GM12864 (cell line): ENCODE results near the gene TNFAIP8L1.

Experiments
- DNase-seq: peaks from one replicate; pipeline ENCODE4 v3.0.0-alpha.2; 2011; ENCODE audit warnings: low read depth
- H3K4me3 ChIP-seq: 2 replicates; pipeline ENCODE4 v1.5.1; 2011; ENCODE audit warnings: mild to moderate bottlenecking, low read depth, low read length, control low read depth
- CTCF ChIP-seq: IDR thresholded peaks from 2 replicates; pipeline ENCODE4 v1.5.1; 2011; ENCODE audit warnings: low read depth, mild to moderate bottlenecking, moderate library complexity, low read length, control low read depth, inconsistent platforms; ENCODE audit errors: missing control alignments

Gene TNFAIP8L1

GRCh38 chr19:4693471-4694121 is 54.3 kb downstream of the TNFAIP8L1 start:
- no peak overlapping the region for H3K4me3 ChIP-seq
- no peak for DNase-seq
- TF ChIP-seq CTCF = no peak

- DNase-seq = no peak
- no peak for TF ChIP-seq CTCF
- H3K4me3 ChIP-seq = no peak overlapping the region
Observed at GRCh38 chr19:4694211-4694987, 55.1 kb downstream of the TNFAIP8L1 start.

DNA sequence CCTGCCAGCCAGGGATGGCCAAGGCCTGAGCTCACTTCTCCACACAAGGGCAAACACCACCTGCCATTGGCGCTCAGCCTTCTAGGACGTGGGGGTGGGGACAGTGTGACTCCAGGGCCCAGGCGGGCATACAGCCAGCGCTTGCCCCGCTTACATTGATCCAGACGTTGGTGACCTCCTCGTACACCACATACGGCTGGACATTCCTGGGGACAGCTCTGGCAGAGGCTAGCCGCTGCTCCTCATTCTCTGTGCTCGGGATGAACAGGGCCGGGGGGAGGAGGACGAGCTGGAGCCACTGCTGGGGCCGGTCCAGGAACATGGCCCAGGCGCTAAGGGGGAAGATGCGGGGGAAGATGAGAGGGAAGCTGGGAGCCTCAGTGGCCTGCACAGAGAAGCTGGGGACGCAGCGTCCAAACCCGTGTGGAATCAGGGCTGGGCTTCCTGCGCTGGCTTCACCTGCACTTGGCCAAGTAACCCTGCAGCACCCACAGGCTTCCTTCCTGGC is 56.0 kb downstream of the TNFAIP8L1 start:
- no peak for DNase-seq
- no peak overlapping the region for H3K4me3 ChIP-seq
- no peak for TF ChIP-seq CTCF

- no peak overlapping the region for H3K4me3 ChIP-seq
- DNase-seq = no peak
- TF ChIP-seq CTCF = no peak
Observed at GRCh38 chr19:4697304-4697703, 58.0 kb downstream of the TNFAIP8L1 start.

DNA sequence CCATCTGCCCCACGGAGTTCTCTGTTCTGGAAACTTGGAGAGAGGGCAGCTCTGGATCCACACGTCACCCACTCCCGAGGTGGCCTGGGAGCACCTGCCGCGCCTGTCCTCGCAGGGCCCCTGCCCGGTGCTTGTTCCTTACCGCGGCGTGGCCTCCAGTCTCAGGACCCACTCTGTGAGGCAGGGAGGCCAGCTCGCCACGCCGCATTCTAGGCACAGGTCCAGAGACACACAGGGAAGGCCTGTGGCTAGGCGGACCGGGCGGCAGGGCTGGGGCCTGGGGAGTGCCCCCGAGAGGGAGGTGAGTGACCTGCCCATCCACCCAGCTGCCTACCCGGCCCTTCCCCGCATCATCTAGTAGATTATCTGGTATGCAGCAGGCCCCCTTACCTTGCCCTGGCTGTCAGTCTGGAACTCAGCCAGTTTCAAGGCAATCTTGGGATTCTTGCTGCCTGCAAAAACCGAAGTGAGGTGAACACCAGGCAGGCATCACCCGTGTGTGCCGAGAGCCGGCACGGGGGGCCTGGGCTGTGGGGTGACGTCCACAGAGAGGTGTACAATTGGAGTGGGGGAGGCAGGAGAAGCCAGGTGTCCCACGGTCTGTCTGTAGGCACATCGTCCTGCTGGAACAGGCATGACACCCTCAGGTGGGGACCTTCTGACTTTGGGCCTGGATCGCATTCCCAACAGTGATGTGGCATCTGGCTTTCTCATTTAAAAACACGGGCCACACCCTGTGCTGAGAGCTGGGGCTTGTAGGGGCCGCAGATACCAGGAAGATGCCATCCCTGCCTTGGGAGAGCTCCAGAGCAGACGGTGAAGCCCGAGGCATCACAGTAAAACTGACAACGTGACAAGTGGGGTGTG is 60.7 kb downstream of the TNFAIP8L1 start:
- no peak overlapping the region for H3K4me3 ChIP-seq
- no peak for DNase-seq
- no peak for TF ChIP-seq CTCF

GRCh38 chr19:4700693-4700970 is 61.3 kb downstream of the TNFAIP8L1 start:
- H3K4me3 ChIP-seq = no peak overlapping the region
- no peak for TF ChIP-seq CTCF
- no peak for DNase-seq
